ENCODE data around the gene ANGEL2.
"Not testable (repeated sequence)": the region's sequence is repeated elsewhere in the genome, so short reads cannot be mapped to it uniquely, and the experiment has no call there.

ANGEL2 gene, protein sequence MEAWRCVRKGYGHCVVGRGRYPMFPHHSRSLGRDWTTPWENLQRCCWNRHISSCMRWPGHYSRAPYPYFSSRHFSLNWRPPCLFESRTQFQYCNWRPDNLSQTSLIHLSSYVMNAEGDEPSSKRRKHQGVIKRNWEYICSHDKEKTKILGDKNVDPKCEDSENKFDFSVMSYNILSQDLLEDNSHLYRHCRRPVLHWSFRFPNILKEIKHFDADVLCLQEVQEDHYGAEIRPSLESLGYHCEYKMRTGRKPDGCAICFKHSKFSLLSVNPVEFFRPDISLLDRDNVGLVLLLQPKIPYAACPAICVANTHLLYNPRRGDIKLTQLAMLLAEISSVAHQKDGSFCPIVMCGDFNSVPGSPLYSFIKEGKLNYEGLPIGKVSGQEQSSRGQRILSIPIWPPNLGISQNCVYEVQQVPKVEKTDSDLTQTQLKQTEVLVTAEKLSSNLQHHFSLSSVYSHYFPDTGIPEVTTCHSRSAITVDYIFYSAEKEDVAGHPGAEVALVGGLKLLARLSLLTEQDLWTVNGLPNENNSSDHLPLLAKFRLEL

DNA sequence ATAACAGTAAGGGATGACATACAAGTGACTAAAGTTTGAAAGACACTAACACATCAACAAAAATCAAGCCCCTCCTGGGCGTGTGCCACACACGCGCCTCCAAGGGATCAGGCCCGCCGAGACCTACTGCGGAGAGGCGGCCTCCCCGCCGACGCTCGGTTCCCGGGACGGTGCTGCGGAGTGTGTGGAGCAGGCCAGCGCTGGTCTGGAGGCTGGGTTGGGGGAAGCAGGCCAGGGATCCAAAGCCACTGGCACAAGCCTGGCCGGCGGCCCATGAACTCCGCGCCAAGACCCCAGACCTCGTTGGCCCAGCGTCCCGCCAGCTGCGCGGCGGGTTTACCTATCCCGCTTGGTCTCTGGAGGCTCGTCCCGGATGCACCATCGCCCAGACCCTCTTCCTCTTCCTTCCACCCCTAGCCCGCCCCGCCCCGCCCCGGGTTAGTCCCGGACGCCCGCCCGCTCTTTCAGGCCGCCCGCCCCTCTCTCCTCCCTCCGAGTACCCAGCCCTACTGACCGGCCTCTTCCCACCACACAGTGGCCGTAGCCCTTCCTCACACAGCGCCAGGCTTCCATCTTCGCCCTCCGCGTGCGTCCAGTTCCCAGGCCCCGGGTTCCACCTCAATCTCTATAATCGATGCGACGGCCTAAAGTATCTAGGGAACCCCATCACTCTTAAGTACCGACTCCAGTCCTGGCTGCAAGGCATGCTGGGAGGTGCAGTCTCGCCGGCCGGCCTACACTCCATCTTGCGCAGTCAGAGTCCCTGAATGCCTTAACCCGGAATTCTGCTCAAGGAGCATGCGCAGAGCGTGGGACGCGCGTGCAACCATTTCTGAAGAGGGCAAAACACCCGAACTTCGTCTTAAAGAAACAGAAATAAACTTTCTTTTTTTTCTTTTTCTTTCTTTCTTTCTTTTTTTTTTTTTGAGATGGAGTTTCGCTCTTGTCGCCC is at the start of gene ANGEL2:
Gene ANGEL2, minus strand, starts transcription at position 769 of the 952 bp plus-strand sequence. Its CDS starts 196 bp downstream, at position 573.
- DNase-seq, result peak; percentile 96

- peak; percentile 26 for DNase-seq
Observed at GRCh38 chr1:213061263-213061662, 45.6 kb upstream of the ANGEL2 start.

DNA sequence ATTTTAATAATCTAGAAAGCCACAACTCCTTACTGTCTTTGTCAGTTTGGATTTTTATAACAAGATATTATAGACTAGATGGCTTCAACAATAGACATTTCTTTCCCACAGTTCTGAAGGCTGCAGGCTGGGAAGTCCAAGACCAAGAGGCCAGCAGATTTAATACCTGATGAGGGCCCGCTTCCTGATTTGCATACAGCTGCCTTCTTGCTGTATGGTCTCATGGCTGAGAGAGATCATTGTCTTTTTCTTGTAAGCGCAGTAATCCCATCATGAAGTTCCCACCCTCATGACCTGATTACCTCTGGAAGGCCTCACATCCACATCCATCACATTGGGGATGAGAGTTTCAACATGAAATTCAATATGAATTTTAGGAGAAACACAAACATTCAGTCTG is 45.2 kb upstream of the ANGEL2 start:
- peak; percentile 64 for DNase-seq

GRCh38 chr1:213057264-213058059 is 41.8 kb upstream of the ANGEL2 start:
- DNase-seq, result no peak

GRCh38 chr1:213055767-213056166 is 40.1 kb upstream of the ANGEL2 start:
- DNase-seq, result no peak

- no peak for DNase-seq
Observed at GRCh38 chr1:213054733-213055591, 39.3 kb upstream of the ANGEL2 start.

DNA sequence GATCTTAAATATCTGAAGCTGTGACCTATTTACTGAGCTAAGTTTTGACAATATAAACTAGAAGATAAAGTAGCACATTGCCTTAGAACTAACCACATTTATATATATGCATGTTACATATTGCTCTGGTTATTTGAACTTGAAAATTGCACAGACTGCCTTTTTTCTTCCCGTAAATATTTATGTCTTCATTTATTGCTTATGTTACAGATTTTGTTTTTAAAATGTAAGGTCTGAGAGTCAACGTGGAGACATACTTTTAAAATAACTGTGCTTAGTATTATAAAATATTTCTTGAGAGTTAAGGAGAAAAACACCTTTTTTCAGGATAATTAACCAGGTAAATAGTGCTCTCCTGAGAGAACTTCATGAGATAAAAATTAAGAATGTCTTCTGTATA is 38.5 kb upstream of the ANGEL2 start:
- no peak for DNase-seq

DNA sequence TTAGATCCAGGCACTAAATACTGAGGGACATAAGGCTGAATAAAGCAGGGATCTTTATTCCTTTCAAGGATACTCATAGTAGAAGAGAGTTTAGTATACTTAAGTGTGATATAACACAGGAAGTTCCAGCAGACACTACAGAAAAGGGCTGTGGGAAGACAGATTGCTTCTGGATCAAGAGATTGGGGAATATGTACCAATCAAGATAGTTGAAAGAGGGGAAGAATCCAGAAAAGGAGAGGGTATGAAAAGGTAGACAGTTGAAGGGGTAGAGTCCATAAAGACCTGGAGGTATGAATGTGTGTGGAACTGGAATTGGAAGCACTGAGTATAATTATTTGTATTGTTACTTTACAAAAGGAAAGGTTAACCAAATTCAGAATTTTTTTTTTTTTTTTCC is 37.8 kb upstream of the ANGEL2 start:
- no peak for DNase-seq

GRCh38 chr1:213051881-213052202 is 36.2 kb upstream of the ANGEL2 start:
- no peak for DNase-seq

DNA sequence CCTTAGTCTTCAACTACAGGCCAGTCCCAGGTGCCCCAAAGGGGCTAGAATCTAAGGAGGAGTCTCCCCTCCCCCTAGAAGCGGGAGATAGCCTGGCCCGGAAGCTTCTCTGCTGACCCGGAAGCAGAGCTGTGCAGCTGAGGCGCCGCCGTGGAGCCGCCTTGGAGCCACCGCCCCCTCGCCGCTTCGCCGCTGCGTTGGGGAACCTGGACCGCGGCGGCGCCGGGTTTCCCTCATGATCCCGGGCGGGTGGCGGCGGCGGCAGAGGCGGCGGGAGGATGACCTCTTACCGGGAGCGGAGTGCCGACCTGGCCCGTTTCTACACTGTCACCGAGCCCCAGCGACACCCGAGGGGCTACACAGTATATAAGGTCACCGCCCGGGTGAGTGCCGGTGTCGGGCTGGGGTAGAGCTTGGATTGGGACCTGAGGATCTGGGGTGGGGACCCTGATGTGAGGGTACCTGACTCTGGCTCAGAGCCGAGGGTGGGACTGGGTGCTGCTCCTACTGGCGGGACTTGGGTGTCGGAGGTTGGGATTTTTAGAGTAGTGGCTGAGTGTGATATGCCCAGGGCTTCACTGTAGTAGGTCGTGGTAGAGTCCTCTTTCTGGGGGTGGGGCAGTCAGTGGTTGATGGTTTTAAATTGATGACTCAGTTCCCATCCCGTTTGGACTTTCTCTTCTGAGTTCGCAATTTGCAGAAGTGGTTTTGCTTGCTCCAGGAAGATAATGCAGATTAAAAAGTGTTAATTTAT is 35.6 kb upstream of the ANGEL2 start, which contains the start of gene RPS6KC1:
Gene RPS6KC1, plus strand, starts transcription at position 115 of the 754 bp plus-strand sequence. Its CDS starts 164 bp downstream, at position 279.
- DNase-seq, result peak; percentile 86

DNA sequence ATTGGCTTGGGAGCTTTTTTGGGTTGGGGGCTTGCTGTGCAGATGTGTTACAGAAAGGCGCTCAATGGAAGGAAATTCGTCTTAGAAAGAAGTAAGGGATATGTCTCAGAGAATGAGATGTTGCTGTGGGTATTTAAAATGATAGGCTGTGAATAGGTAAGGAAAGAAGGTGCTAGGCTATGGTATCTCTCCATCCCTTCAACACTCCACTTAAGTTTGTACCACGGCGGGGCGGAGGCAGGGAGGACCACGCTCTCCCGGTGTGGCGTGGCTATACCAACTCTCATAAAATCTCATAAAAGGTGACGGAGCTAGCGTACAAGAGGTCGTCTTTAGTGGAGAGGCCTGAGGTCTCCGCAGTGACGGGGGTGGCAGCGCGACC is 35.1 kb upstream of the ANGEL2 start:
- DNase-seq, result no peak

DNA sequence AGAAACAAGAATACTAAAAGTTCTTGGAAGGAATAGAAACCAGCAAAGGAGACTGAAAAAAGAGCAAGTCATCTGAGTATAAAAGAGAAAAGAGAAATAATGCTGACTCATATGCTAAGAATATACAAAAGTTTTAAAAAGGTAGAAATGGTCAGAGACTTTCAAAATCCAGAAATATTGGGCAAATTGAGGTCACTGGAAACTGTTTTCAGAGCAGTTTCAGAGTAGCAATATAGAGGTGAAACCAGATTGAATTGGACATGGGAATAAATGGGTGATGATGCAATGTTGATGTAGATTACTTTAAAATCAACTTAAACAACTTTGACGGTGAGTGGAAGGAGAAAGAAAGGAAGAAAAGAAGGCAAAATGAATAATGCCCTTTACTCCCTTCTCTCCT is 33.6 kb upstream of the ANGEL2 start:
- no peak for DNase-seq

GRCh38 chr1:213045321-213046226 is 29.9 kb upstream of the ANGEL2 start:
- peak; percentile 38 for DNase-seq

- DNase-seq, result no peak
Observed at GRCh38 chr1:213041443-213041842, 25.8 kb upstream of the ANGEL2 start.

- DNase-seq, result no peak
Observed at GRCh38 chr1:213035573-213035972, 19.9 kb upstream of the ANGEL2 start.

DNA sequence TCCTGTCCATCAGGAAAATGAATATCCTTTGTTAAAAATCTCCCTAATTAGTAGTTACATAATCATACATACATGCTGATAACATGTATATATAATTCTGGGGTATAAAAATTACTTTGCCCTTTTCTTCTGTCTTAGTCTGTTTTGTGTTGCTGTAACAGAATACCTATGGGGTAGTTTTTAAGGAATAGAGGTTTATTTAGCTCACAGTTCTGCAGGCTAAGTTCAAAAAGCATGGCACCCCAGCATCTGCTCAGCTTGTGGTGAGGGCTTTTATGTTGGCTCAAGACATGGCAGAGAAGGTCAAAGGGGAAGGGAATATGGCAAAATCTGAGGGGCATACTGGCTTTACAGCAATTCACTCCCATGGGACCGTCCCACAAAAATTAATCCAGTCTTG is 19.0 kb upstream of the ANGEL2 start:
- DNase-seq, result no peak

- no peak for DNase-seq
Observed at GRCh38 chr1:213032651-213033050, 17.0 kb upstream of the ANGEL2 start.

- DNase-seq, result not testable (repeated sequence)
Observed at GRCh38 chr1:213027024-213027423, 11.4 kb upstream of the ANGEL2 start.

GRCh38 chr1:213020016-213020415 is 4.3 kb upstream of the ANGEL2 start:
- no peak for DNase-seq

DNA sequence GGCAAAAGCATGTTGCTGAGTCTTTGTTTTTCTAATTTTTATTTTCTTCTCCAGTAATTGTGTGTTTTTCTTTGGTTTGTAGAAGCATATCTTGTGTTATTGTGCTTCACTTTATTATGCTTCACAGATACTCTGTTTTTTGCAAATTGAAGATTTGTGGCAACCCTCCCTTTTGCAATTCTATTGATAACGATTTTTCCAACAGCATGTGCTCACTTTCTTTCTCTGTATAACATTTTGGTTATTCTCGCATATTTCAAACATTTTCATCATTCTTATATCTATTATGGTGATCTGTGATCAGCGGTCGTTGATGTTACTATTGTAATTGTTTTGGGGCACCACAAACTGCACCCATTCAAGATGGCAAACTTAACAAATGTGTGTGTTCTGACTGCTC is 3.8 kb upstream of the ANGEL2 start:
- DNase-seq, result no peak

Data from NCI-H774 (cell line).